Inflammatory macrophage treated with lipopolysaccharide for 4 hours (primary cell): Measurements from ENCODE around the gene SPTLC3.

ENCODE experiments used
- DNase-seq: peaks from one replicate; pipeline ENCODE4 v3.0.0-alpha.2; 2020

Gene SPTLC3

GRCh38 chr20:13142143-13142542 lies 133.4 kb downstream of the SPTLC3 start:
- DNase-seq, result no peak

- DNase-seq, result no peak
Observed at GRCh38 chr20:13147071-13147963, 138.5 kb downstream of the SPTLC3 start.

- DNase-seq, result no peak
Observed at GRCh38 chr20:13147971-13148370, 139.2 kb downstream of the SPTLC3 start.

GRCh38 chr20:13148402-13148801 lies 139.6 kb downstream of the SPTLC3 start:
- no peak for DNase-seq

- no peak for DNase-seq
Observed at GRCh38 chr20:13148961-13149360, 140.2 kb downstream of the SPTLC3 start.

- DNase-seq, result no peak
Observed at GRCh38 chr20:13149371-13150105, 140.8 kb downstream of the SPTLC3 start.

GRCh38 chr20:13158369-13158768 lies 149.6 kb downstream of the SPTLC3 start:
- no peak for DNase-seq

GRCh38 chr20:13159889-13160288 lies 151.1 kb downstream of the SPTLC3 start:
- DNase-seq, result no peak

- no peak for DNase-seq
Observed at GRCh38 chr20:13165203-13165602, 156.4 kb downstream of the SPTLC3 start.

- no peak for DNase-seq
Observed at GRCh38 chr20:13166011-13166410, 157.2 kb downstream of the SPTLC3 start.

GRCh38 chr20:13166437-13166836 lies 157.7 kb downstream of the SPTLC3 start:
- DNase-seq, result no peak

- DNase-seq, result no peak
Observed at GRCh38 chr20:13169086-13169485, 160.3 kb downstream of the SPTLC3 start.

- DNase-seq, result no peak
Observed at GRCh38 chr20:13170771-13171170, 162.0 kb downstream of the SPTLC3 start.

GRCh38 chr20:13173201-13173600 lies 164.4 kb downstream of the SPTLC3 start:
- no peak for DNase-seq

- no peak for DNase-seq
Observed at GRCh38 chr20:13174402-13174801, 165.6 kb downstream of the SPTLC3 start.

- DNase-seq, result no peak
Observed at GRCh38 chr20:13180986-13181889, 172.5 kb downstream of the SPTLC3 start.

- DNase-seq, result no peak
Observed at GRCh38 chr20:13183005-13183404, 174.2 kb downstream of the SPTLC3 start.

- DNase-seq, result no peak
Observed at GRCh38 chr20:13186043-13186774, 177.4 kb downstream of the SPTLC3 start.

- DNase-seq, result no peak
Observed at GRCh38 chr20:13187899-13188298, 179.1 kb downstream of the SPTLC3 start.

- no peak for DNase-seq
Observed at GRCh38 chr20:13199279-13199678, 190.5 kb downstream of the SPTLC3 start.

- no peak for DNase-seq
Observed at GRCh38 chr20:13200767-13201500, 192.2 kb downstream of the SPTLC3 start.

- peak; percentile 12 for DNase-seq
Observed at GRCh38 chr20:13202565-13202964, 193.8 kb downstream of the SPTLC3 start.
